Rectal smooth muscle tissue (tissue), 1 donor: ENCODE results near the gene SHMT2.

Experiments
- H3K27ac ChIP-seq: one replicate; pipeline ENCODE4 v1.7.0; 2013; ENCODE audit warnings: low read depth, low read length, inconsistent platforms
- H3K27me3 ChIP-seq: one replicate; pipeline ENCODE4 v1.7.0; 2013; ENCODE audit warnings: low read length; ENCODE audit not compliant: control insufficient read depth, insufficient read depth
- H3K36me3 ChIP-seq: one replicate; pipeline ENCODE4 v1.7.0; 2013; ENCODE audit warnings: low read length; ENCODE audit not compliant: control insufficient read depth, insufficient read depth
- H3K4me1 ChIP-seq: one replicate; pipeline ENCODE4 v1.7.0; 2013; ENCODE audit warnings: low read length; ENCODE audit not compliant: control insufficient read depth, insufficient read depth
- H3K4me3 ChIP-seq: one replicate; pipeline ENCODE4 v1.7.0; 2013; ENCODE audit warnings: low read length
- H3K9ac ChIP-seq: one replicate; pipeline ENCODE4 v1.7.0; 2013; ENCODE audit warnings: low read length

The SHMT2 gene

DNA sequence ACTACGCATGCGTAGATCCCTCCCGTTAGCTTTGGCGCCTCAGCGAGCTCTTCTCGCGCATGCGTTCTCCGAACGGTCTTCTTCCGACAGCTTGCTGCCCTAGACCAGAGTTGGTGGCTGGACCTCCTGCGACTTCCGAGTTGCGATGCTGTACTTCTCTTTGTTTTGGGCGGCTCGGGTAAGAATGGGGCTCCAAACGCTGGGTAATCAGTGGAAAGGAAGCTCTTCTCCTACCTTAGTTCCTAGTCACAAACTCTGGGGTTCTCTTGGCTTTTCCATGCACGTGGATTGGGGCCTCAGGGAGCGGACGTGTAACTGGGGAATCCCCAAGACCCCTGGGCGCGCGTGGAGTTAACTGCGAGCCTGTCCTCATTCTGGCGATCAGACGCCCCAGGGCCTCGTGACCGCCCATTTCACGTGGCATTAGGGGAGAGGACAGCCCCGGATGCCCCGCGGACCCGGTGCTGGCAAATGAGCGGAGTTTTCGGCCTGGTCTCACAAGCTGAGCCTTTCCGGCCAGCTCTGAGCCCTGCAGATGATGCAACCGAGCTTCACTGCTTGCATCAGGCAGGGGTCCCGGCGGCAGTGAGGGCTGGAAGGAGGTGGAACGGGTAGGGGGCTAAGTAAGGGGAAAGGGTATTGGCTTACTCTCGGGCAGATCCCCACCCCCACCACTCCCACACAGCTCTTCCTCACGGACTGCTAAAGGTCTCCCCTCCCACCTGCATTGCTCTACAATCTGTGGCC is at the start of gene SHMT2:
SHMT2 (plus strand) TSS at position 78 of the 747 bp plus-strand sequence; CDS start at position 146, 68 bp downstream.
- H3K9ac ChIP-seq = no peak within 1 kb of the TSS
- no peak within 1 kb of the TSS for H3K27ac ChIP-seq
- H3K36me3 ChIP-seq = peaks cover 25% of the 10 kb centered on the region
- H3K4me3 ChIP-seq = peak within 1 kb of the TSS; percentile 77
- H3K27me3 ChIP-seq = peaks cover 12% of the 10 kb centered on the region
- no peaks in the 10 kb centered on the region for H3K4me1 ChIP-seq

GRCh38 chr12:57180321-57180989 is 49.1 kb upstream of the SHMT2 start:
- H3K4me1 ChIP-seq = no peaks in the 10 kb centered on the region
- peaks cover 56% of the 10 kb centered on the region for H3K36me3 ChIP-seq
- H3K9ac ChIP-seq = no peak overlapping the region
- no peak overlapping the region for H3K27ac ChIP-seq
- no peaks in the 10 kb centered on the region for H3K27me3 ChIP-seq
- H3K4me3 ChIP-seq = no peak overlapping the region

GRCh38 chr12:57181072-57181471 is 48.4 kb upstream of the SHMT2 start:
- Histone ChIP-seq H3K9ac (no peak overlapping the region), H3K4me3 (no peak overlapping the region), H3K27ac (no peak overlapping the region), H3K27me3 (no peaks in the 10 kb centered on the region), H3K4me1 (no peaks in the 10 kb centered on the region), H3K36me3 (peaks cover 55% of the 10 kb centered on the region)

DNA sequence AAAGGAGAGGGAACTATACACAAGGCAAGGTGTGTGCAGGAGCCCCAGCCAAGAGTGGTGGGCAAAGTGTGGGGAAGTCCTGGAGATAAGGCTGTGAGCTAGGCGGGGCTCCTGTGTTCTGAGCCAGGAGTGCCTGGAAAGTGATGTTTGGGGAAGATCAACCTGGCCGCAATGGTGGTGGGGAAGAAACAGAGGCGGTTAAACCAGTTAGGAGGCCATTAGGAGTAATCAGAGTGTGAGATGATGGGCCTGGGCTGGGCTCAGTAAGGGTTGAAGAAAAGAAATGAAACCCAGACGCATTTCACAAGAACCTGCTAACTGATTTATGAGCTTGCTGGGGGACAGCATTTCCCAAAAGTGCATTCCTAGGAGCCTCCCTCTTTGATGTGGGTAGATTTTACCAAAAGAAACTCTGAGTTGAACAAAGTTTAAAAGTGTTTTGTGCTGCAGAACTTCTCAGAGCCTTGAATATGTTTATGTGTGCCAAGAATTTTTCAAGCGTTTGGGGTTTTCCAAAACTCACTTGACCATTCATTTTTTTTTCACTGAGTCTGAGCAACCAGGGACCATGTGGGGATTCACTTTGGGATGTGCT is 47.9 kb upstream of the SHMT2 start:
- Histone ChIP-seq H3K4me1 (no peaks in the 10 kb centered on the region), H3K36me3 (peaks cover 53% of the 10 kb centered on the region), H3K27ac (no peak overlapping the region), H3K27me3 (no peaks in the 10 kb centered on the region), H3K4me3 (no peak overlapping the region), H3K9ac (no peak overlapping the region)

DNA sequence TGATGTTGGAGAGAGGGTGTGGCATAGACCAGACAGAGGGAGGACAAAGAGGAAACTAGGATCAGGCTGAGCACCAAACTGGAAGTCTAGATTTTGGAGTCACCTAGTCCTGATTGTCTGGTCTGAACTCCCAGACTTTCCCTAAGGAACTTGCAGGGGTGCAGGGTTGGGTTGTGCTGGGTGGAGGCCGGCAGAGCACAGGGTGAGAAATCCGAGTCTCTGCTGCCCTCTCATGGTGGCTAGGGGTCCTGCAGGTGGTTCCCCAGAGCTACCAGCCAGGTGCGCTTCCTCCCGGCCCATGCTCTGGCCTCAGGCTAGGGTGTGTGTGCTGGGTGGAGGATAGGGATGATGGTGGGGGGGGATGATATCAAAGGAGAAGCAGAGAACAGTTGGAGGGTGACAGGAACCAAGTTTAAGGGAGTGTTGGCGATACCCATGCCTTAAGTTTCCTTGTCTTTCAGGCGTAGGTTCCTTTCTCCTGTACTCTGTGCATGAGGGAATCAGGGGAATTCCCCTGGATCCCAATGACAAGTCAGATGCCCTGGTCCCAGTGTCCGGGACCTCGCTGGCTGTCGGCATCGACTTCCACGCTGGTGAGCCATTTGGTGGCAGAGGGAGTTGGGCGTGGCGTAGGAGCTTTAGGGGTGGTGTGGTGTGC is 46.5 kb upstream of the SHMT2 start:
- no peaks in the 10 kb centered on the region for H3K4me1 ChIP-seq
- H3K27me3 ChIP-seq = no peaks in the 10 kb centered on the region
- peaks cover 55% of the 10 kb centered on the region for H3K36me3 ChIP-seq
- H3K27ac ChIP-seq = no peak overlapping the region
- H3K9ac ChIP-seq = no peak overlapping the region
- H3K4me3 ChIP-seq = no peak overlapping the region

- Histone ChIP-seq H3K36me3 (peaks cover 44% of the 10 kb centered on the region), H3K27me3 (no peaks in the 10 kb centered on the region), H3K4me1 (no peaks in the 10 kb centered on the region), H3K9ac (no peak overlapping the region), H3K27ac (no peak overlapping the region), H3K4me3 (no peak overlapping the region)
Measured at GRCh38 chr12:57183939-57184725, 45.4 kb upstream of the SHMT2 start.

DNA sequence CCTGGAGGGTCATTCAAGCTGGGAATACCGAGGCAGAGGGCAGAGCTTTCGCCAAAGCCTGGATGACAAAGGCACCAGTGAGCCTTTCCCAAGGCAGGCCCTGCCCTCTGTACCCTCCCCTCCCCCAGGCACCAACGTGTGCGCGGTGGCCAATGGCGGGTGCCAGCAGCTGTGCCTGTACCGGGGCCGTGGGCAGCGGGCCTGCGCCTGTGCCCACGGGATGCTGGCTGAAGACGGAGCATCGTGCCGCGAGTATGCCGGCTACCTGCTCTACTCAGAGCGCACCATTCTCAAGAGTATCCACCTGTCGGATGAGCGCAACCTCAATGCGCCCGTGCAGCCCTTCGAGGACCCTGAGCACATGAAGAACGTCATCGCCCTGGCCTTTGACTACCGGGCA is 44.1 kb upstream of the SHMT2 start:
- Histone ChIP-seq H3K4me3 (no peak overlapping the region), H3K36me3 (peaks cover 43% of the 10 kb centered on the region), H3K27me3 (no peaks in the 10 kb centered on the region), H3K27ac (no peak overlapping the region), H3K9ac (no peak overlapping the region), H3K4me1 (peaks cover 3% of the 10 kb centered on the region)

DNA sequence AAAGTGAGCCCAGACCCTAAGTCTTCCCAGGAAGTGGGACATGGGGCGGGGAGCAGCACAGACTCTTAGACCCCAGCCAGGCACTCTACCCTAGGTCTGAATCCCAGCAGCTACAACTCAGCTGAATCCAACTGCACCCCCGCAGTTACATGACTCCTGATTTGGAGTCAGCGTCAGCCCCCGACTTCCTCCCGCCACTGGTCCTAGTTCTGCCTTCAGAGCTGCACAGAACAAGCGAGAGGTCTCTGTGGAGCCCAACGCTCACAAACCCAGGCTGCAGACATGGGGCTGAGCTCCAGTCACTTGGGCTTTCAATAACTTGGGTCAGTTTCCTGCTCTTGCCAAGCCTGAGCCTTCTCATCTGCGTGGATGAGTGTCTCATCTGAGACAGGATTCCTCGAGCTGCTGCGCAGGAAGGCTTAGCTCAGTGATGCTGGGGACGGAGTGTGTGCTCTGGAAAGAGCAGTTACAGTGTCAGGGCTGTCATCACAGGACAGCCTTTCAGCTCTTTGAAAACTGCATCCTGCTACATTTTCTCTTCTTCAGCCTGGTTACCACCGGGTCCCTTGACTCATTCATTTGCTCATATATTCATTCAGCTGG is 43.5 kb upstream of the SHMT2 start:
- peaks cover 44% of the 10 kb centered on the region for H3K36me3 ChIP-seq
- no peaks in the 10 kb centered on the region for H3K27me3 ChIP-seq
- H3K27ac ChIP-seq = no peak overlapping the region
- H3K4me3 ChIP-seq = no peak overlapping the region
- H3K4me1 ChIP-seq = peaks cover 3% of the 10 kb centered on the region
- H3K9ac ChIP-seq = no peak overlapping the region

- Histone ChIP-seq H3K4me3 (no peak overlapping the region), H3K27ac (no peak overlapping the region), H3K36me3 (peaks cover 59% of the 10 kb centered on the region), H3K27me3 (no peaks in the 10 kb centered on the region), H3K9ac (no peak overlapping the region), H3K4me1 (peaks cover 3% of the 10 kb centered on the region)
Measured at GRCh38 chr12:57187222-57188089, 42.1 kb upstream of the SHMT2 start.

DNA sequence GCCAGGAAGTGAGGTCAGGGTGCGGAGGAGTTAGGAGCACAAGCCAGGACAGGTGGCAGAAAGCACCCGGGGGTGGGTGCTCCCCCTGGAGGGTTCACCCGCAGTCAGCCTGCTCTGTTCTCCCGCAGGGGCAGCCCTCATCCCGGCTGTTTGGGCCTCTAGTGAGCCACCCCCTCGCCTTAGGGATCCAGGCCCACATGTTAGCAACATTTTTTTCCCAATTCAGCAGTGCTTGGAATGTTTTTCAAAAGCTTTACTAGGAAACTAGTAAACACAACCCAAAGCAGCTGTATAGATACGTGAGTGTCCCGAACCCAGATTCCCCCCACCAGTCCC is 41.5 kb upstream of the SHMT2 start:
- H3K36me3 ChIP-seq = peaks cover 64% of the 10 kb centered on the region

DNA sequence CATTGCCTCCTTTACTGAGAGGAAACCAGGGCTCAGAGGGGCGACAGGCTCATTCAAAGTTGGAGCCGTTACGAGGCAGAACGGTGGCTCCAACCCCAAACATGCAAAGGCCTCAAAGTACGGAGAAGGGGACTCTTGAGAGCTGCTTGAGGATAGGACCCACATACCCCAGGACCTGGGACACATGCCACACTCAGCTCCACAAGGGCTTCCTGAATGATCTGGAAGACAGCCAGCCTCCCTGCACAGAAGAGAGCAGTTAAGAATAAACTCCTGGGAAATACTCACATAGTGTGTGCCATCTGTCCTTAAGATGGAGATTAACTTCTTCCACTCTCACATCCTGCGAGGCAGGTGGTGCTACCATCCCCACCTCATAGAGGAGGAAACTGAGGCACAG is 39.5 kb upstream of the SHMT2 start:
- Histone ChIP-seq H3K27me3 (no peaks in the 10 kb centered on the region), H3K9ac (no peak overlapping the region), H3K4me1 (peaks cover 3% of the 10 kb centered on the region), H3K36me3 (peaks cover 68% of the 10 kb centered on the region), H3K4me3 (no peak overlapping the region), H3K27ac (no peak overlapping the region)

More for the DNA sequence above, 41.5 kb upstream of the SHMT2 start:
- Histone ChIP-seq H3K9ac (no peak overlapping the region), H3K27ac (no peak overlapping the region), H3K4me3 (no peak overlapping the region), H3K27me3 (no peaks in the 10 kb centered on the region), H3K4me1 (peaks cover 3% of the 10 kb centered on the region)
